ENCODE results near the gene BTBD16.

BTBD16 gene

DNA sequence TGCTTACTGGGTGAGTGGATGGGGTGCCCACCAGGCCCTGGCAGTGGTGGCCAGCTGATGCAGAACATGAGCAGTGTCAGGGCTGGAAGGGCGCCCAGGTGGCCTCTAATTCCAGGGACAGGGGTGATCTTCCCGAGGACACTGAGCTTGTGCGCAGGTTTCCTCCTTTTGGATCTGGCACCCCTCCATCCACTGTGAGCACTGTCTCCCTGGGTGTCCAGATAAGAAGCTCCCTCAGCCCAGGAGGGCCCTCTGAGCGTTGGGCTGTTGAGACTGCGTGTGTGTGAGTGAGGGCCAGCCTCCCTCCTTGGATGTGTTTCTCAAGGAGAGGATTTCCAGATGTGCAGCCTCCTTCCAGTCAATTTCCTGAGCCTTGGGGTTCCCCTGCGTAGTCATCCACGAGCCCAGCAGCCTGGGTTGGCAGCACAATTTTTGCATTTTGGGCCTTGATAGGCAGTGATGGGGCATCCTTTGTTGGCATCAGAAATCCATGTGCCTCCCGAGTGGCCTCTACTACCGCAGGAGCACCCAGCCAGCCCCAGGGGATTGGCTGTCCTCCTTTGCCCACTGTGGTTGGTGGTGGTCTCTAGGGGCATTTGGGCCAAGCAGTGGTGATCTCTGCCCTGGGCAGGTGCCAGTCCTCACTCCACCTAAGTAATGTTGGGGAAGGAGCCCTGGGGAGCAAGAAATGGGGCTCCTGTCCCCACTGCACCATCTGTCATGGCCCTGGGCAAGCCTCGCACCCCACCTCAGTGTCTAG, 20.9 kb upstream of the BTBD16 start:
- Histone ChIP-seq H3K27me3 (ENCODE audit: insufficient read depth, poor library complexity, severe bottlenecking) (no peaks in the 10 kb centered on the region), H3K4me1 (ENCODE audit: insufficient read depth, poor library complexity, severe bottlenecking) (no peaks in the 10 kb centered on the region), H3K27ac (ENCODE audit: poor library complexity, severe bottlenecking) (no peak overlapping the region), H3K9me3 (ENCODE audit: severe bottlenecking) (no peaks in the 10 kb centered on the region), H3K4me3 (ENCODE audit: severe bottlenecking) (no peak overlapping the region), H3K36me3 (ENCODE audit: low read depth) (peaks cover 15% of the 10 kb centered on the region)
- ATAC-seq (ENCODE audit: low read depth) (no peak), DNase-seq (ENCODE audit: low spot score) (no peak)
- TF ChIP-seq, protein P1, sequence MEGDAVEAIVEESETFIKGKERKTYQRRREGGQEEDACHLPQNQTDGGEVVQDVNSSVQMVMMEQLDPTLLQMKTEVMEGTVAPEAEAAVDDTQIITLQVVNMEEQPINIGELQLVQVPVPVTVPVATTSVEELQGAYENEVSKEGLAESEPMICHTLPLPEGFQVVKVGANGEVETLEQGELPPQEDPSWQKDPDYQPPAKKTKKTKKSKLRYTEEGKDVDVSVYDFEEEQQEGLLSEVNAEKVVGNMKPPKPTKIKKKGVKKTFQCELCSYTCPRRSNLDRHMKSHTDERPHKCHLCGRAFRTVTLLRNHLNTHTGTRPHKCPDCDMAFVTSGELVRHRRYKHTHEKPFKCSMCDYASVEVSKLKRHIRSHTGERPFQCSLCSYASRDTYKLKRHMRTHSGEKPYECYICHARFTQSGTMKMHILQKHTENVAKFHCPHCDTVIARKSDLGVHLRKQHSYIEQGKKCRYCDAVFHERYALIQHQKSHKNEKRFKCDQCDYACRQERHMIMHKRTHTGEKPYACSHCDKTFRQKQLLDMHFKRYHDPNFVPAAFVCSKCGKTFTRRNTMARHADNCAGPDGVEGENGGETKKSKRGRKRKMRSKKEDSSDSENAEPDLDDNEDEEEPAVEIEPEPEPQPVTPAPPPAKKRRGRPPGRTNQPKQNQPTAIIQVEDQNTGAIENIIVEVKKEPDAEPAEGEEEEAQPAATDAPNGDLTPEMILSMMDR (IDR thresholded peaks at IDR 0.05; ENCODE audit: poor library complexity, severe bottlenecking): no peak

DNA sequence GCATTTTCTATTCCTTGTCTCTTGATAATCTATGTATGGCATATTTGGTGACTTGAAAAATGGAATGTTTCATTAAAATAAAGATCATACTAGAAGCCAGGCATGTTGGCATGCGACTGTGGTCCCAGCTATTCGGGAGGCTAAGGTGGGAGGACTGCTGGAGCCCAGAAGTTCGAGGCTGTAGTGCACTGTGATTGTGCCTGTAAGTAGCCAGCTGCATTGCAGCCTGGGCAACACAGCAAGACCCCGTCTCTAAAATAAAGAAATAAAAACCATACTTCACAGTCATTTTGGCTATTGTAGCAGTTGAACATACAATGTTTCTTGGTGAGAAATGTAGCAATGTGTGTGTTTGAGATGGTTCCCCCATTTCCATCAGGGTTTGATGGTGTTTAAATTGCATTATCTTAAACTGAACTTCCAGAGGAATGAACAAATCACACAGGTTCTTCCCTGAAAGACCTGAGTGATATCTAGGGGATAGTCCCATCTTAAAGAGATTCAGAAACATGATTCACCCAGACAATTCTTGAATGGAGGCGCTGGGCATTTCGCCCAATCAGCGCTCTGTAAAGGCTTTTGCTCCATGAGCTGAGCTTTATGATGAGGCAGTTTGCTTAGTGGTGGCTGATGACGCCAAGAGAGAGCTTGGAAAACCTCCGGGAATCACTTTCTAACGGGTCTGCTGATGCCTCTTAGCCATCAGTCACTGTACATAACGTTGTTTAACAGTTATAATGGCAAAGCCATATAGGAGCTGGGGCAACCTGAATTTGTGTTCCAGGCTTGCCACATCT, 19.4 kb upstream of the BTBD16 start:
- TF ChIP-seq, protein P1 (IDR thresholded peaks at IDR 0.05; ENCODE audit: poor library complexity, severe bottlenecking): no peak
- Histone ChIP-seq H3K27ac (ENCODE audit: poor library complexity, severe bottlenecking) (no peak overlapping the region), H3K36me3 (ENCODE audit: low read depth) (peaks cover 12% of the 10 kb centered on the region), H3K27me3 (ENCODE audit: insufficient read depth, poor library complexity, severe bottlenecking) (no peaks in the 10 kb centered on the region), H3K9me3 (ENCODE audit: severe bottlenecking) (no peaks in the 10 kb centered on the region), H3K4me3 (ENCODE audit: severe bottlenecking) (no peak overlapping the region), H3K4me1 (ENCODE audit: insufficient read depth, poor library complexity, severe bottlenecking) (no peaks in the 10 kb centered on the region)
- no peak for DNase-seq (ENCODE audit: low spot score)
- no peak for ATAC-seq (ENCODE audit: low read depth)

DNA sequence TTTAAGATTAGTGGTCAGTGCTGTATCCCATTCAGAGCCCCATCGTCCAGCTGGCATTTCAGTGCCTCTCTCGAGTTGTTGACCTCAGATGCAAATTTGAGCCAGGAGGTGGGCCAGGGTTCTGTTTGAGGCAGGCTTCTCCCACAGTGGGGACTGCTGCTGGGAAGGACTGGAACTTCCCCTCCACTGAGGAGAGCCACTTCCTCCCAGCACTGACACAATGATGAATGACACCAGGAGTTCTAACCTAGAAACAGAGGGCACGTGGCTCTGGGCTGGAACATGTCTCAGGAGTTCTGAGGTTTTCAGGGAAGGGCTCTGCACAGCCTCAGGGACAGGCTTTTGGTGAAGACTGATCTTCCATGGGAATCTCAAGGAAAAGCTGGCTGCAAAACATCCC, 18.3 kb upstream of the BTBD16 start:
- H3K27me3 ChIP-seq (ENCODE audit: insufficient read depth, poor library complexity, severe bottlenecking): no peaks in the 10 kb centered on the region
- H3K4me1 ChIP-seq (ENCODE audit: insufficient read depth, poor library complexity, severe bottlenecking): no peaks in the 10 kb centered on the region
- H3K36me3 ChIP-seq (ENCODE audit: low read depth): peaks cover 12% of the 10 kb centered on the region
- no peak for ATAC-seq (ENCODE audit: low read depth)
- no peak overlapping the region for H3K4me3 ChIP-seq (ENCODE audit: severe bottlenecking)
- H3K9me3 ChIP-seq (ENCODE audit: severe bottlenecking): no peaks in the 10 kb centered on the region
- TF ChIP-seq, protein P1 (IDR thresholded peaks at IDR 0.05; ENCODE audit: poor library complexity, severe bottlenecking): no peak
- no peak for DNase-seq (ENCODE audit: low spot score)
- no peak overlapping the region for H3K27ac ChIP-seq (ENCODE audit: poor library complexity, severe bottlenecking)

DNA sequence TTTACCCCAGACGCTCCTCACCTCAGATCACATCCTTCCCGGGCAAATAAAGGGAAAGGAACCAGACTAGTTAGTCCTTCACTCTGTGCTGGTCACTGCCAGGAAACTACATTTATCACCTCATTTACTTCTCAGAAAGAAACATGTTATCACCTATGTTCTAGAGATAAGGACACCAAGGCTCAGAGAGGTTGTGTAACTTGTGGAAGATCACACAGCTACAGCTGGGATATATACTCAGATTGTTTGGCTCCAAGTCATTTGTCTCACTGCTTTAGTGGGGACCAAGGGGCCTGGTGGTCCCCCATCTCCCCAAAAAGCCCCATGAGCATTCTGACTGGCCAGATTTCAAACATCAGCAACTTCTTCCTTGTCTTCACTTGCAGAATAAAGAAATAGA, 17.5 kb upstream of the BTBD16 start:
- TF ChIP-seq, protein P1 (IDR thresholded peaks at IDR 0.05; ENCODE audit: poor library complexity, severe bottlenecking): no peak
- Histone ChIP-seq H3K9me3 (ENCODE audit: severe bottlenecking) (no peaks in the 10 kb centered on the region), H3K27ac (ENCODE audit: poor library complexity, severe bottlenecking) (no peak overlapping the region), H3K27me3 (ENCODE audit: insufficient read depth, poor library complexity, severe bottlenecking) (no peaks in the 10 kb centered on the region), H3K36me3 (ENCODE audit: low read depth) (peaks cover 12% of the 10 kb centered on the region), H3K4me3 (ENCODE audit: severe bottlenecking) (no peak overlapping the region), H3K4me1 (ENCODE audit: insufficient read depth, poor library complexity, severe bottlenecking) (no peaks in the 10 kb centered on the region)
- ATAC-seq (ENCODE audit: low read depth) (no peak), DNase-seq (ENCODE audit: low spot score) (no peak)
